HCT116 (cell line): ENCODE data around the gene NIN. TPM values are rescaled to one million over a fixed set of nuclear protein-coding genes. Genes with fewer than 3 reads are reported as not detected.

Experiments used
- ATAC-seq: fragments of 200-7000 bp; cut with Tn5 transposase; 2 replicates; pipeline ENCODE4 v1.9.1; 2020; ENCODE audit warnings: mild to moderate bottlenecking, moderate library complexity
- BruUV-seq: library from RNA; stranded (reverse); fragments of 400-500 nt; replicated peaks from 2 replicates; lab custom pipeline; 2021; lab: Mats Ljungman, UMichigan
- CTCF ChIA-PET: fragments of 300-600 bp; sonication (Branson Sonifier 250); formaldehyde crosslinking; loops from one replicate; lab custom pipeline; 2021; ENCODE audit warnings: antibody characterized with exemption; lab: Charles Lee
- POLR2A ChIA-PET: fragments of 300-600, 350-600 bp; sonication (Branson Sonifier 250); formaldehyde crosslinking; loops from one replicate; lab custom pipeline; 2021; ENCODE audit warnings: antibody characterized with exemption; lab: Charles Lee
- RAD21 ChIA-PET, 2 experiments: fragments of 300-600 bp; sonication (Branson Sonifier 250); formaldehyde crosslinking; loops; one replicate each; lab custom pipeline; 2023; ENCODE audit warnings: low total read pairs in 2 of 2; ENCODE audit not compliant: uncharacterized antibody in 2 of 2, unreplicated experiment in 2 of 2, low non-redundant PET in 1 of 2; lab: Charles Lee
- DNase-seq: peaks from one replicate; pipeline ENCODE4 v3.0.0-alpha.2; 2010; ENCODE audit warnings: low read depth, low spot score
- H2AFZ ChIP-seq: fragments of 200-600 bp; shearing (Covaris generic), sonication (generic); 2 replicates; pipeline ENCODE4 v1.6.1; 2017; ENCODE audit warnings: low read depth, mixed run types, mixed read lengths, antibody characterized with exemption, low read length; ENCODE audit not compliant: poor library complexity, severe bottlenecking
- H3K27ac ChIP-seq: 2 replicates; pipeline ENCODE4 v1.5.1; 2012; ENCODE audit warnings: low read depth, low read length
- H3K27me3 ChIP-seq: fragments of 200-600 bp; sonication (generic); 2 replicates; pipeline ENCODE4 v1.6.1; 2016; ENCODE audit warnings: mixed run types, low read length, mixed read lengths; ENCODE audit not compliant: insufficient read depth
- H3K36me3 ChIP-seq, 2 experiments: fragments of 200-500 bp in 1 of 2; fragments of 200-600 bp in 1 of 2; sonication (Bioruptor generic) in 1 of 2; sonication (generic) in 1 of 2; 2 replicates each; pipeline versions ENCODE4 v1.5.1 to v1.6.1; 2014 to 2016; ENCODE audit warnings: low read length in 2 of 2, inconsistent platforms in 1 of 2, mixed read lengths in 1 of 2, mixed run types in 1 of 2; ENCODE audit not compliant: insufficient read depth in 2 of 2, control insufficient read depth in 1 of 2
- H3K4me1 ChIP-seq, 2 experiments: fragments of 200-600 bp in 1 of 2; sonication (generic) in 1 of 2; 2 replicates each; pipeline versions ENCODE4 v1.5.1 to v1.6.1; 2012 to 2017; ENCODE audit warnings: low read length in 2 of 2, inconsistent platforms in 1 of 2, mild to moderate bottlenecking in 1 of 2, mixed read lengths in 1 of 2, mixed run types in 1 of 2, moderate library complexity in 1 of 2; ENCODE audit not compliant: insufficient read depth in 2 of 2, control insufficient read depth in 1 of 2
- H3K4me2 ChIP-seq: fragments of 200-600 bp; sonication (generic); 2 replicates; pipeline ENCODE4 v1.6.1; 2017; ENCODE audit warnings: mixed run types, low read length, mixed read lengths
- H3K4me3 ChIP-seq, 2 experiments: fragments of 200-600 bp in 1 of 2; sonication (generic) in 1 of 2; replicated peaks in 1 of 2; 2 replicates each; pipeline ENCODE4 v1.5.1; 2011 to 2016; ENCODE audit warnings: low read length in 2 of 2, control low read depth in 1 of 2, low read depth in 1 of 2, mild to moderate bottlenecking in 1 of 2, mixed read lengths in 1 of 2, mixed run types in 1 of 2
- H3K79me2 ChIP-seq: fragments of 200-600 bp; sonication (generic); 2 replicates; pipeline ENCODE4 v1.6.1; 2017; ENCODE audit warnings: mild to moderate bottlenecking, mixed run types, low read length, moderate library complexity, mixed read lengths; ENCODE audit not compliant: insufficient read depth
- H3K9ac ChIP-seq: fragments of 200-600 bp; sonication (generic); 2 replicates; pipeline ENCODE4 v1.6.1; 2016; ENCODE audit warnings: low read length, mixed read lengths
- H3K9me2 ChIP-seq: fragments of 200-600 bp; sonication (generic), shearing (Covaris generic); 2 replicates; pipeline ENCODE4 v1.6.1; 2017; ENCODE audit warnings: mixed run types, mild to moderate bottlenecking, moderate library complexity; ENCODE audit not compliant: insufficient read depth
- H3K9me3 ChIP-seq, 2 experiments: fragments of 200-500 bp in 1 of 2; fragments of 200-600 bp in 1 of 2; sonication (Bioruptor generic) in 1 of 2; sonication (generic) in 1 of 2; 2 replicates each; pipeline ENCODE4 v1.6.1; 2014 to 2017; ENCODE audit warnings: low read length in 2 of 2, mixed read lengths in 2 of 2, inconsistent platforms in 1 of 2, low read depth in 1 of 2, mild to moderate bottlenecking in 1 of 2, mixed run types in 1 of 2, moderate library complexity in 1 of 2; ENCODE audit not compliant: control insufficient read depth in 1 of 2, insufficient read depth in 1 of 2
- H4K20me1 ChIP-seq: fragments of 200-600 bp; sonication (generic), shearing (Covaris generic); 2 replicates; pipeline ENCODE4 v1.6.1; 2017; ENCODE audit warnings: mixed run types, mild to moderate bottlenecking, moderate library complexity; ENCODE audit not compliant: insufficient read depth
- CBX3 ChIP-seq: IDR thresholded peaks from 2 replicates; pipeline ENCODE4 v1.6.1; 2012; ENCODE audit warnings: low read depth
- CTCF ChIP-seq, 3 experiments: fragments of 200-600 bp in 1 of 3; sonication (generic) in 1 of 3; IDR thresholded peaks in 2 of 3; conservative IDR thresholded peaks in 1 of 3; 2 replicates each; pipeline ENCODE4 v1.5.1; 2012 to 2017; ENCODE audit warnings: low read depth in 2 of 3, low read length in 2 of 3, antibody characterized with exemption in 1 of 3, borderline replicate concordance in 1 of 3, control low read depth in 1 of 3, mild to moderate bottlenecking in 1 of 3, mixed read lengths in 1 of 3, mixed run types in 1 of 3, moderate library complexity in 1 of 3; ENCODE audit not compliant: insufficient read depth in 1 of 3
- EGR1 ChIP-seq: IDR thresholded peaks from 2 replicates; pipeline ENCODE4 v1.6.1; 2012; ENCODE audit warnings: low read depth
- ELF1 ChIP-seq: IDR thresholded peaks from 2 replicates; pipeline ENCODE4 v1.6.1; 2012; ENCODE audit warnings: low read depth, borderline replicate concordance
- EZH2 ChIP-seq: fragments of 200-600 bp; sonication (generic); IDR thresholded peaks from 2 replicates; pipeline ENCODE4 v1.6.1; 2017; ENCODE audit warnings: antibody characterized with exemption, mixed run types
- EZH2phosphoT487 ChIP-seq: fragments of 200-600 bp; IDR thresholded peaks from 2 replicates; pipeline ENCODE4 v1.6.1; 2018; ENCODE audit warnings: antibody characterized with exemption, borderline replicate concordance
- JUND ChIP-seq: IDR thresholded peaks from 2 replicates; pipeline ENCODE4 v1.6.1; 2012
- MAX ChIP-seq: IDR thresholded peaks from 2 replicates; pipeline ENCODE4 v1.6.1; 2012
- POLR2A ChIP-seq: IDR thresholded peaks from 2 replicates; pipeline ENCODE4 v1.7.0; 2011; ENCODE audit warnings: borderline replicate concordance; ENCODE audit not compliant: insufficient read depth, insufficient read length; ENCODE audit errors: extremely low read depth
- POLR2AphosphoS5 ChIP-seq: IDR thresholded peaks from 2 replicates; pipeline ENCODE4 v1.6.1; 2011; ENCODE audit warnings: mild to moderate bottlenecking, low read depth, low read length, moderate library complexity
- RAD21 ChIP-seq: IDR thresholded peaks from 2 replicates; pipeline ENCODE4 v1.6.1; 2012; ENCODE audit warnings: low read depth, mild to moderate bottlenecking
- SIN3A ChIP-seq: IDR thresholded peaks from 2 replicates; pipeline ENCODE4 v1.6.1; 2012; ENCODE audit warnings: low read depth
- SRF ChIP-seq: IDR thresholded peaks from 2 replicates; pipeline ENCODE4 v1.6.1; 2012; ENCODE audit warnings: low read depth
- TCF7L2 ChIP-seq: IDR thresholded peaks from 2 replicates; pipeline ENCODE4 v1.7.0; 2011; ENCODE audit warnings: borderline replicate concordance, inconsistent platforms; ENCODE audit not compliant: insufficient read depth, insufficient read length; ENCODE audit errors: extremely low read depth
- ZNF274 ChIP-seq: fragments of 200-500 bp; sonication (Bioruptor generic); IDR thresholded peaks from 2 replicates; pipeline ENCODE4 v1.6.1; 2014; ENCODE audit warnings: mild to moderate bottlenecking, low read depth, low read length, inconsistent platforms
- intact Hi-C: fragments of 100-400 bp; cut with micrococcal nuclease; formaldehyde crosslinking; loops from 2 replicates; pipeline ENCODE4 v1.10.0; 2022
- total RNA-seq: library from RNA; stranded (reverse); gene quantifications from one replicate; pipeline ENCODE4 v1.2.1, GENCODE V29; 2021; ENCODE audit not compliant: unreplicated experiment

Gene NIN
- total RNA-seq, 1 experiment from 2014 or later: 39.6 TPM

- no peaks in the 10 kb centered on the region for H3K4me1 ChIP-seq
- no peaks in the 10 kb centered on the region for H4K20me1 ChIP-seq
- H3K79me2 ChIP-seq: 0 out of 2 replicates have a peak, but pooled peaks cover 6% of the 10 kb centered on the region
- no peak for DNase-seq
- no peaks in the 10 kb centered on the region for H3K27me3 ChIP-seq
- no peak for TF ChIP-seq EZH2phosphoT487
- no peak for TF ChIP-seq POLR2AphosphoS5
- TF ChIP-seq MAX: no peak
- TF ChIP-seq TCF7L2: no peak
- no peak for TF ChIP-seq RAD21
- TF ChIP-seq CBX3: no peak
- TF ChIP-seq POLR2A: no peak
- TF ChIP-seq SRF: no peak
- no peak for TF ChIP-seq JUND
- TF ChIP-seq EZH2: no peak
- no peak for TF ChIP-seq EGR1
- TF ChIP-seq ELF1: no peak
- TF ChIP-seq CTCF (IDR thresholded peaks at IDR 0.05 in 2 of 3, conservative IDR thresholded peaks at IDR 0.05 in 1 of 3; ENCODE audit: borderline replicate concordance in 1 of 3, insufficient read depth in 1 of 3, low read depth in 2 of 3, low read length in 2 of 3): no peak
- no peak for TF ChIP-seq ZNF274
- TF ChIP-seq SIN3A: no peak
- no peak overlapping the region for H2AFZ ChIP-seq
- intact Hi-C loops: no loop called here
- H3K9ac ChIP-seq: no peak overlapping the region
- no peak for ATAC-seq
- RAD21 ChIA-PET: no interaction called here
- BruUV-seq: no TSS peak
- POLR2A ChIA-PET: no interaction called here
- no peaks in the 10 kb centered on the region for H3K9me3 ChIP-seq
- H3K4me3 ChIP-seq: no peak overlapping the region
- CTCF ChIA-PET: no interaction called here
- H3K9me2 ChIP-seq: no peaks in the 10 kb centered on the region
- no peak overlapping the region for H3K27ac ChIP-seq
- H3K36me3 ChIP-seq: peaks cover 3% of the 10 kb centered on the region in 2 experiments; a peak in 2 of 4 replicates
- H3K4me2 ChIP-seq: no peak overlapping the region
These were observed 35.1 kb downstream of the NIN start for GRCh38 chr14:50795909-50796308.
